Raji (cell line): ENCODE data around the gene LPO.

Experiments used
- POLR2A ChIP-seq: IDR thresholded peaks from 2 replicates; pipeline ENCODE4 v1.6.1; 2011; ENCODE audit warnings: low read depth, low read length, control low read depth; ENCODE audit not compliant: insufficient read depth

The LPO gene

DNA sequence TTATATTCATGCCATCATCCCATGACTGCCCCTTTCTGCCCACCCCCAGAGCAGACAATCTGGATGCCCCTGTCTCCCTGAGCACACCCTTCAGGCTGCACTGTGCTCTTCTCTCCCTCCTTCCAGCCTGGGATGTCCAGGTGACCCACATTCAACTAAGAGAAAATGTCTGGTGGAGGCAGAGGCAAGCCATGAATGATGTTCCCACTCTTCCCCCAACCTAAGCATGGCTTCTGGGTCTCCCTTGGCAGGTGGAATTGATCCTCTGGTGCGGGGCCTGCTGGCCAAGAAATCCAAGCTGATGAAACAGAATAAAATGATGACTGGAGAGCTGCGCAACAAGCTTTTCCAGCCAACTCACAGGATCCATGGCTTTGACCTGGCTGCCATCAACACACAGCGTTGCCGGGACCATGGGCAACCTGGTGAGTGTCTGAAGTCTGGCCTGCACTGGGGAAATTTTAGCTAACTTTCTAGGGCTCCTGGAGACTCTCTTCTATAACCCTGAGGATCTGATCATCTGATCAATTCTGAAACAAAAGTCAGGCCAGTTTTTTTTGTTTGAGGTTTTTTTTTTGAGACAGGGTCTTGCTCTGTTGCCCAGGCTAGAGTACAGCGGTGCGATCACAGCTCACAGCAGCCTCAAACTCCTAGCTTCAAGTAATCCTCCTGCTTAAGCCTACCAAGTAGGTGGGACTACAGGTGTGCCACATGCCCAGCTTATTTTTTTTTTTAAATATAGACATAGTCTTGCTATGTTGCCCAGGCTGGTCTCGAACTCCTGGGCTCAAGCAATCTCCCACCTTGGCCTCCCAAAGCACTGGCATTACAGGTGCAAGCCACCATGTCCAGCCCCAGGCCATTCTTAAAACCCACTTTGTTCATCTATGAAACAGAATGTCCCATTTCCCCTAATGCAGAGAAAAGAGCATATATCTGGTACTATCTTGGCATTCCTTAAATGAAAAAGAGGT, 27.8 kb downstream of the LPO start:
- no peak for TF ChIP-seq POLR2A

DNA sequence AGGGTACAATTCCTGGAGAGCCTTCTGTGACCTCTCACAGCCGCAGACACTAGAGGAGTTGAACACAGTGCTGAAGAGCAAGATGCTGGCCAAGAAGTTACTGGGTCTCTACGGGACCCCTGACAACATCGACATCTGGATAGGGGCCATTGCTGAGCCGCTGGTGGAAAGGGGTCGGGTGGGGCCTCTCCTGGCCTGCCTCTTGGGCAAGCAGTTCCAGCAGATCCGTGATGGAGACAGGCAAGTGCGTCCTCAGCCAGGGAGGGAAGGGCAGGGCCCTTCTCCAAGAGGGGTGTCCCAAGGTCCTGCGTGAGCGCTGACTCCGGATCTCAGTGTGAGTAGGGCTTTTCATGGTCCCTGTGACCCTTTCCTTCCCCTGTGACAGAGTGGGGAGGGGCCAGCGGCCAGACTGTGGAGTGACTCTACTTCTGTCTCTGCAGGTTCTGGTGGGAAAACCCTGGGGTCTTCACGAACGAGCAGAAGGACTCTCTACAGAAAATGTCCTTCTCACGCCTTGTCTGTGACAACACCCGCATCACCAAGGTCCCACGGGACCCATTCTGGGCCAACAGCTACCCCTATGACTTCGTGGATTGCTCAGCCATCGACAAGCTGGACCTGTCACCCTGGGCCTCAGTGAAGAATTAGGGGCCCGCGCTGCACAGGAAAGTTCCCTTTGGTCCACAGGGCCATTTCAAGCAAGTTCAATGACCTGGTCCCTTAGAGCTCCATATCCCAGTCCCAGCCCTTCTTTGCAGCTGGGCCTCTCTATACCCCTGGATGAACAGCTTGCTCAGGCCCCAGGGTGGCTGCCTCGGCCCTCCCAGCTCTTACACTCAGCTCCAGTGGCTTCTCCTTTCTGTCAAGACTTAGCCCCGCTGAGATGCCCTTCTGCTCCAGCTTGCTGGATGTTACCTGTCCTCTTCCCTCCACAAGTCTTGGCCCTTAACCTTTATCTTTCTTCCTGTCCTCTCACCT, 29.3 kb downstream of the LPO start:
- TF ChIP-seq POLR2A = no peak

DNA sequence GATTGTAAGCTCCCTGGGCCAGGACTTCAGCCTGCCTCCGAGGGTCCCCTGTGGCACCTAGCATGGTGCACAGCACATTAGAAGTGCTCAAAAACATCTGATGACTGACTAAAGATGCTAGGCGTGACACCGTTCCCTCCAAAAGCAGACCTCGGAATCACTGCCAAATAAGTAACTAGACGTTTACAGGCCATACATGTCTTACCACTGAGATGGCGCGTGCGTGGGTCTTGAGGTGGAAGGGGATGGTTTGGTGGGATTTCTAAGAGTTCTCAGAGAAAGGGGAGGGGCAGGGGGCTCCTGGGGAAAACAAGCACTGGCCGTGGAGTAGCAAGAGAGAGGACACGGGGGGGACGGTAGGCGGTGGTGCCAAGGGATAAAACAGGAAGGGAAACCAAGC, 29.9 kb downstream of the LPO start:
- TF ChIP-seq POLR2A = no peak

DNA sequence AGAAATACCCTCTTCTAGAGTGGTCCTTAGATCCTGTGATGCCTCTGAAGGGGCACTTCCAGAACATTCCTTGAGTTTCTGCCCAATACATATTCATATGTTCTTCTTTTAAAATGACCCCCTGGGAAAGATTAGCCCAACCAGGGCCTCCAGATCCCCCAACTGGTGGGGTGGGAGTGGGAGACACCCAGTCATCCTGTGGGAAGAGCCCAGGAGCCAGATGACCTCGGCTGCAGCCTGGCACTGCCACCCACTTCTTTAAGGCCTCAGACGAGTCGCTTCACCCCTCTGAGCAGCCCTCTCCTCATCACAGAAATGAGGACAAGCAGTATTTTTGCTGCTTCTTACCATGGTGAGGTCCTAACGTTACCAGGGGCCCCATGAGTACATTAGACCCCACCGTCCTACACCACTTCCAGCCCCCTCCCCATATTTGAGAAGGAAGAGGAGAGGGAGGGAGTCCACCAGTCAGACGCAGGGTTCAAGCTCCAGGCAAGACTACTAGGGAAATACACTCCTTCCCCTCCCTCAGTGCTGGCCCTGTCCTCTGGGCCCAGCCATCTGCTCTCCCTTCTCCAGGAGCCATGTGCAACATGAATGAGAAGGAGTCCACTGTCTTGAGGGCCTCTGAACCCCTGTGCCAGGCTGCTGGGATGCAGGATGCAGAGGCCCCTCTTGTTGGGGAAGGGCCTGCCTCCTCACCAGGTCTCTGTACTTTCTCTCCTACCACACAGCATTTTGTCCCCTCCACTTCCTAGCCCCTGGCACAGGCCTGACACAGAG, 30.6 kb downstream of the LPO start:
- TF ChIP-seq POLR2A = no peak

DNA sequence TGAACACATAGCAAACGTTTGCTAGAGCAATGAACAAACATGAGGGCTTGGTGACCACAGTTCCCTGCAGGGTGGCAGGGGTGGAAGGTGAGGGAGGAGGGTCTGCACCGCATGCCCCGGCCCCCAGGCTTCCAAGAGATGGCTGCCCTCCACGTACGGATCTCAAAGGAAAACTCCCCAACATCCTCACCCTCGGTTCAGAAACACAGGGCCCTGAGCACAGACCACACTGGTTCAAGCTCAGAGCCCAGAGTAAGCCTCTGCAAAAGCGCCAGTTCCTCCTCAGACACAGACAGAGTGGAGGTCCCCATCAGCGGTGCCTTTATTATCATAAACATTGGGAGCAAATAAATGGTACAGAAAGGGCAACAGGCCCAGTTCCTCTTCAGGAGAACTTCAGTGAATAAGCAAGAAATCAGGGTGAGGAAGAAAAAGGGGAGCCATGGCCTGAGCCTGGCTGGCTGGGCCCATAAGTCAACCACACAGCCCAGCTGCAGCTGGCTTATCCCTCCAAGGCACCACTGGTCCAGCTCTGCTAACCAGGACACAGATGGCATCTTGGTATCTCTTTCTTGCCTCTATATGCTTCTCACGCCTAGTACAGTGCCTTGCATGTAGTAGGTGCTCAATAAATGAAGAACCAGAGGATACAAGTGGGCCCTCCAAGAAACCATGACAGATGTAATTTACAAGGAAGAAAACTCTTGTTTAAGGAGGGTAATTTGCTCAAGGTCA, 31.3 kb downstream of the LPO start:
- no peak for TF ChIP-seq POLR2A

DNA sequence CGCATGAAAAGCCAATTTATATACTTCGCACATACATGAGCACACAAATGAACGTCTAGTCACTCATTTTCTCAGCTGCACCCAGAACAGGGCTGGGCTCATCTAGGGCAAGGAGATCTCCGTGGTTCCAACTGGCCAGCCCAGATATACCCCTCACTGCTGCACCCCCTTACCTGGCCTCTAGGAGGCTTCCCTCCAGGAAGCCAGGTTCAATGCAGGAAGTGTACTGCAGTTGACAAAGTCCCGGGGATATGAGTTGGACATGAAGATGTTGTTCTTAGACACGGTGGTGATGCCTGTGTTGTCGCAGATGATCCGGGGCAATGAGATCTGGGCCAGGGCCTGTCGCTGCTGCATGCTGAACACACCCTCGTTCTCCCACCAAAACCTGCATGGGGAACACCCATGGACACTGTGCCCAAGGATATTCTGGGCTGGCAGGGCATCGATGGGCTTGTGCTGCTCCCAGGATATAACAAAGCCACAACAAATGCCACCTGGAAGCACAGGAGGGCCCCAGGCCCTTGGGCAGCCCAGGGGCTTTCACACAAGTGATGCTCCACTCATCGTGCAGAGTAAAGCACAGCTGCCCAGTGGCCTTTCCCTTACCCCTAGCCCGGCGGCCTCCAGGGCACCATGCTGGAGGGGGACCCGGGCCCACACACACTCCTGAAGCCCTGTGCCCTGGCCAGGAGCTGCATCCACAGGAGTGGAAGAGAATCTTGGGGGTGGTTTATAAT, 32.3 kb downstream of the LPO start:
- TF ChIP-seq POLR2A = no peak

DNA sequence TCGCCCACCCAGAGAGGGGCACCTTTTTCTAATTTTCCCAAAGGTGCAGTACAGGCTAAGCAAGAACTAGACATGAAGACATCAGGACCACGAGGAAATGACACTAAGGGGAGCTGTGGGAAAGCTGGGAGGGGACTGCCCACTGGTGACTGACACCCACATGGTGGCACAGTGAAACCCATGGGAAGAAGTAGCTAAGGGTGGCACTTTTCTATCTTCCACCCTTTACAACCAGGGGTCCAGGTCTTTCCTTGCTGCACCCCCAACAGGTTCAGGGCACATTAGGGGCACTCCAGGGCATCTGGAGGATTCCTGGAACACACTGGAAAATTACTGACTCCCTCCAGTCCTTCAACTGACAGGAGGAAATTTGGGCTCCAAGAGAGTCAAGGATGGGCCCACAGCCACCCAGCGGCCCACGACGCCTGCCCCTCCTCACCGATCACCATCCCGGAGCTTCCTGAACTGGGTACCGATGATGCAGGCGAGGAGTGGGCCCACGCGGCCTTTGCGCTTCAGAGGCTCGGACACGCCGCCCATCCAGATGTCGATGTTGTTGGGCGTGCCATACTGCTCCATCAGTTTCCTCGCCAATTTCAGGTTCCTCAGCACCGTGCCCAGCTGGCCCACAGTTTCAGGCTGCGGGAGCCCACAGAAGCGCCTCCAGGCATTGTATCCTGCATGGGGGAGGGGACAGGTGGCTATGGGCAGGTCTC, 33.0 kb downstream of the LPO start:
- TF ChIP-seq POLR2A = no peak

DNA sequence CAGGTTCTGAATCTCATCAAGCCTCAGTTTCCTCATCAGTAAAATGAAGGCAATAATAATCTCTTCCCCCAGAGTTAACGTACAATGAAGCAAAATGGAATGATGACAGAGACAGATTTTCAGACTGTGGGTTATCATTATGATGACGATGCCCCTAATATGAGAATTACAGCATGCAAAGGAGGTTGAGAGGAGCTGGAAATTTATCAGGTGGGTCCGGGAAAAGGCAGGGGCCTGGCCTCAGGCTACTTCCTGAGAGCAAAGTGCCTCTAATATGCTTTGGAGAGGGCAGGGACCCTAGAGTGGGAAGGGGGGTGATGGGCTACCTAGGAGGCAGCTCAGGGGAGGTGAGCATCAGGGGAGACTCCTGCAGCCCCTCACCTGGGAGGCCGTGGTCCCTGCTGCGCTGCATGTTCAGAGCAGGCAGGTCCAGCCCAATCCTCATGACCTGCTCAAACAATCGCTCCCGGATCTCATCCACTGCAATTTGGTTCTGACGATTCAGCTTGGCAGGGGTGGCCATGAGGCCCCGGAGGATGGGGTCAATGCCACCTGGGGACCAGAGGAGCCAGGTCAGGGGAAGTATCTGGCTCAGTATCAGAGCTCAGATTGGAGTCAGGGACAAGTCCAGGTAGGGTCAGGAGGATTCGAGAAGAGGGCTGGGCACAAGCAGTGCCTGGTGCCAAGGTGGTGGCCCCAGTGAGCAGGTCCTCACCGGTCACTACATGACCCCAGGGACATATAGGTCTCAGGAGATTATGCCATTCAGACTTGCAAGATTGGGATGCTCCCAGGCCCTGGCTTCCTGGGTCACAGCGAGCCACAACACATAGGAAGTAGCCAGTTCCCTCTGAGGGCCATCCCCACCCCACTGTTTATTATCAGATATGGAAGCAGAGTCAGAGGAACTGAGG, 34.2 kb downstream of the LPO start:
- TF ChIP-seq POLR2A = no peak

DNA sequence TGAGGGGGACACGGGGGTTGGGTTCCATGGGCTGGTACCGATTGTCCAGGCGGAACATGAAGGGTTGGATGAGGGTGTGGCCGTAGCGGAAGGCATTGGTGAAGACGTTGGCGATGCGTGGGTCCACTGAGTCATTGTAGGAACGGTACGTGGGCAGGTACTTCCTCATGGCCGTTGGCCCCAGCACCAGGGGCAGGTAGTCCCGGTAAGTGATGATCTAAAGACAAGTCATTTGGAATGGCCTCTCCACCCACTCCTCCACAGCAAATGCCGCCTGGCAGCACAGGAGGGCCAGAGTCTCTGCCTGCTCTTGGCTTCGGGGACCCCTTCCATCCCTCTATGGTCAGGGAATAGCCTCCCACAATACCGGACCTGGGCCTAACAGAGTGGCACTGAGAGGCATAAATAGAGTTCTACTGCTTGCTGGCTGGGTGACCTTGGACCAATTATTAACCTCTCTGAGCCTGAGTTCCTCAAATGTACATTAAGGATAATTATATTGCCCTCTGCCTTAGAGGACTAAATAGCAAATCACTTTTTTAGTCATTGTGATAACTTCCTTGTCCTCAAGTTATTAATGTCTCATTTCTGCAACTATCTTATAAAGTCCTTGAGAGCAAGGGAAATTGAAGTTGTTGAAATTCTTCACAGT, 35.2 kb downstream of the LPO start:
- no peak for TF ChIP-seq POLR2A

DNA sequence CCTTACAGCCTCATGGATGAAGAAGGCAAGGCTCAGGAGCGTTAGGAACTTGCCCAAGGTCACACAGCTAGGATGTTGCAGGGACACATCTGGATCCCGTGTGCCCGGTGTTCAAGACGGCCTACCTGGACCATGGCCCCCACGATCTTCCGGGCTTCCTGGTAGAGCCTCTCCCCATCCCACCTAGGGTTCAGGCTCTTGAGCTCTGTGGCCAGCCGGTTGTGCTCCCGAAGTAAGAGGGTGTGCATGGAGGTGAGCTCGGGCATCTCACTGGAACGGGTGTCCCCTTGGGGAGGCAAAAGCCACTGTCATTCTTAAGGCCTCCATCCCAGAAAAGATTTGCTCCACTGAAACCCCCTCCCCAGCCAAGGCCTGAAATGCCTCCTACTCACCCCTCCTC, 37.0 kb downstream of the LPO start:
- no peak for TF ChIP-seq POLR2A

DNA sequence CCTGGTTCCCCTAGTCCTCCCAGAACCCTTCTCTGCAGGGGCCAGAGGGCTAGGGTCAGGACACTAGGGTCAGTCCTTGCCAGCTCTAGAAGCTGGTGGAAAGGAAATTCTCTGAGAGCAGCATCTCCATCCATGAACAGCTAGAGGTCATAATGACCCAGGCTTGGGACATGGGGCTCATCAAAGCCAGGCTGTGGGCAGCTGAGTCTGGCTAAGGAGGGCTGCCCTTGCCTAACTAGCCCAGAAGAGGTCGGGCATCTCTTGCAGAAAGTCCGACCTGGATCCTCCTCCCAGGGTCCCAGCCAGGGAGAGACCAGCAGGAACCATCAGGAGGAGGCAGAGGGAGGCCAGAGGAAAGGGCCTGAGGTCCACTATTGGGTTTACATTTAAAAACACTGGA, 38.0 kb downstream of the LPO start:
- no peak for TF ChIP-seq POLR2A
